ENCODE measurements around the gene LUC7L2.
"Not testable (repeated sequence)": the region's sequence is repeated elsewhere in the genome, so short reads cannot be mapped to it uniquely, and the experiment has no call there.

LUC7L2 gene

DNA sequence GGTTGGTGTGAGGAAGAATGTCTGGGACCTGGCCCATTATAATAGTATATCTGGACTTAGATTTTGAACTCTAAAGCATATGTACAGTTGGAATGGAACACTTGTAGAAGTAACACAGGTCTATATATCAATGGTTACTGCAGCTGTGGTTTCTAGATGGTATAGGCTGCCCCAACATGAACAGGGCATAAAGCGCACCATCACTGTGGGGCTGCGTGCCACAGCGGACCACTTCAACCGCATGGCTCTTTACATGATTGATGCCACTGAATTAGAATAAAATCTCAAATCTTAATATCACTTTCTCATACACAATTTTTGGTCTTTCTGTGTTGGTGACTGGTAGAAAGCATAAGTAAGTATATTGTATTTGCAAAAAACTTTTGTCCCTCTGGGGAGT lies 64.3 kb downstream of the LUC7L2 start:
- no peak for DNase-seq (ENCODE audit: low spot score)
- in situ Hi-C loops (cut with MboI; ENCODE audit: low pct_unique_long_range_greater_than_20kb, low sequenced_read_pairs, unreplicated experiment), result no loop called here
- no peak for TF ChIP-seq CTCF (IDR thresholded peaks at IDR 0.05; ENCODE audit: extremely low read depth, insufficient read depth, missing control alignments)

GRCh38 chr7:139425701-139426100 lies 66.0 kb downstream of the LUC7L2 start:
- in situ Hi-C loops (cut with MboI; ENCODE audit: low pct_unique_long_range_greater_than_20kb, low sequenced_read_pairs, unreplicated experiment); DNase-seq (ENCODE audit: low spot score): not testable (repeated sequence)

- in situ Hi-C loops (cut with MboI; ENCODE audit: low pct_unique_long_range_greater_than_20kb, low sequenced_read_pairs, unreplicated experiment), result no loop called here
- no peak for TF ChIP-seq CTCF (IDR thresholded peaks at IDR 0.05; ENCODE audit: extremely low read depth, insufficient read depth, missing control alignments)
- DNase-seq (ENCODE audit: low spot score), result no peak
Observed at GRCh38 chr7:139426258-139427028, 66.7 kb downstream of the LUC7L2 start.

- in situ Hi-C loops (cut with MboI; ENCODE audit: low pct_unique_long_range_greater_than_20kb, low sequenced_read_pairs, unreplicated experiment), result no loop called here
- no peak for TF ChIP-seq CTCF (IDR thresholded peaks at IDR 0.05; ENCODE audit: extremely low read depth, insufficient read depth, missing control alignments)
- DNase-seq (ENCODE audit: low spot score), result no peak
Observed at GRCh38 chr7:139427029-139427420, 67.3 kb downstream of the LUC7L2 start.

GRCh38 chr7:139427788-139428187 lies 68.1 kb downstream of the LUC7L2 start:
- no peak for TF ChIP-seq CTCF (IDR thresholded peaks at IDR 0.05; ENCODE audit: extremely low read depth, insufficient read depth, missing control alignments)
- in situ Hi-C loops (cut with MboI; ENCODE audit: low pct_unique_long_range_greater_than_20kb, low sequenced_read_pairs, unreplicated experiment), result no loop called here
- DNase-seq (ENCODE audit: low spot score), result no peak

GRCh38 chr7:139429735-139430134 lies 70.0 kb downstream of the LUC7L2 start:
- in situ Hi-C loops (cut with MboI; ENCODE audit: low pct_unique_long_range_greater_than_20kb, low sequenced_read_pairs, unreplicated experiment); DNase-seq (ENCODE audit: low spot score): not testable (repeated sequence)

- in situ Hi-C loops (cut with MboI; ENCODE audit: low pct_unique_long_range_greater_than_20kb, low sequenced_read_pairs, unreplicated experiment), result no loop called here
- no peak for TF ChIP-seq CTCF (IDR thresholded peaks at IDR 0.05; ENCODE audit: extremely low read depth, insufficient read depth, missing control alignments)
- no peak for DNase-seq (ENCODE audit: low spot score)
Observed at GRCh38 chr7:139430443-139430842, 70.7 kb downstream of the LUC7L2 start.

DNA sequence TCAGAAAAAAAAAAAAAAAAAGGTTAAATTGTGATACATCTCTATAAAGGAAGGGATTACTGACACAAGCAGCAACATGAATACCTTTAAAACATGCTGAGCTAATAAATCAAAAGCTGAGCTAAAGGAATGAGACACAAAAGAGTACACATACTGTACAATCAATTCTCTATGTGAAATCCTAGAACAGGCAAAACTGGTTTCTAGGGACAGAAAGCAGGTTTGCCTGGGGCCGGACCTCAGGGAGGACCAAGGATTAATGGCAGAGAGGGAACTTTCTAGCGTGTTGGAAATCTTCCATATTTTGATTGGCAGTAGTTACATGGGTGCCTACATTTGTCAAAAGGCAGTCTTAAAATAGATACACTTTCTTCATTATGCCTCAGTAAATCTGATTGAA lies 71.3 kb downstream of the LUC7L2 start:
- no peak for DNase-seq (ENCODE audit: low spot score)
- in situ Hi-C loops (cut with MboI; ENCODE audit: low pct_unique_long_range_greater_than_20kb, low sequenced_read_pairs, unreplicated experiment), result no loop called here
- TF ChIP-seq CTCF (IDR thresholded peaks at IDR 0.05; ENCODE audit: extremely low read depth, insufficient read depth, missing control alignments), result no peak
